Activated CD4-positive, CD25-positive, alpha-beta regulatory T cell treated with anti-CD3 and anti-CD28 coated beads, Interleukin-2, amount 50 U/mL, for 24 hours (primary cell): ENCODE measurements around the gene POLRMT.
A peak's percentile ranks its signal among the peaks of the same experiment; 100 is the strongest.

Source experiments
- ATAC-seq, 2 donors: fragments of 150-1000 bp; cut with Tn5 transposase; one replicate each; pipeline ENCODE4 v1.10.0; 2021; ENCODE audit warnings: mild to moderate bottlenecking in 1 of 2, moderate library complexity in 1 of 2

POLRMT gene

GRCh38 chr19:575527-576506 lies 57.5 kb downstream of the POLRMT start:
- no peak for ATAC-seq

- no peak for ATAC-seq
These were observed 58.4 kb downstream of the POLRMT start for GRCh38 chr19:574658-575526.

- no peak for ATAC-seq
These were observed 59.9 kb downstream of the POLRMT start for GRCh38 chr19:573519-573825.

GRCh38 chr19:572743-573518 lies 60.4 kb downstream of the POLRMT start:
- ATAC-seq: peak in 1 of 2 donors; percentile 2

- ATAC-seq: peak; percentile 89 to 90
These were observed 61.1 kb downstream of the POLRMT start, which contains the start of gene BSG for GRCh38 chr19:572140-572742. Gene BSG (plus strand): TSS chr19:572596. CDS start chr19:572635, 39 bp downstream.

- ATAC-seq: no peak
These were observed 61.8 kb downstream of the POLRMT start for GRCh38 chr19:571566-571974.

GRCh38 chr19:570937-571565 lies 62.3 kb downstream of the POLRMT start:
- peak in 1 of 2 donors; percentile 3 for ATAC-seq

GRCh38 chr19:570251-570686 lies 63.1 kb downstream of the POLRMT start:
- ATAC-seq: no peak

GRCh38 chr19:567296-567900 lies 65.9 kb downstream of the POLRMT start:
- ATAC-seq: no peak
